Iris pigment epithelial cell (primary cell): ENCODE data around the gene BLTP3A.
A peak's percentile ranks its signal among the peaks of the same experiment; 100 is the strongest.
"Not testable (repeated sequence)": the region's sequence is repeated elsewhere in the genome, so short reads cannot be mapped to it uniquely, and the experiment has no call there.

Source experiments
- DNase-seq: peaks from one replicate; pipeline ENCODE4 v3.0.0-alpha.2; 2011; ENCODE audit warnings: low read depth

BLTP3A gene

GRCh38 chr6:34791701-34792604, at the start of gene BLTP3A:
Gene BLTP3A, plus strand, starts transcription at chr6:34792083. Its CDS starts 168 bp downstream, at chr6:34792251.
- peak; percentile 61 for DNase-seq

GRCh38 chr6:34742094-34742493, 49.8 kb upstream of the BLTP3A start:
- DNase-seq: no peak

- DNase-seq: no peak
Observed at GRCh38 chr6:34743625-34744293, 48.1 kb upstream of the BLTP3A start.

GRCh38 chr6:34744294-34744647, 47.6 kb upstream of the BLTP3A start:
- DNase-seq: not testable (repeated sequence)

GRCh38 chr6:34745277-34746103, 46.4 kb upstream of the BLTP3A start:
- DNase-seq: peak; percentile 73

- DNase-seq: no peak
Observed at GRCh38 chr6:34746104-34746846, 45.6 kb upstream of the BLTP3A start.

- DNase-seq: no peak
Observed at GRCh38 chr6:34748757-34749156, 43.1 kb upstream of the BLTP3A start.

GRCh38 chr6:34756513-34756856, 35.4 kb upstream of the BLTP3A start:
- DNase-seq: peak; percentile 34

GRCh38 chr6:34757687-34758274, 34.1 kb upstream of the BLTP3A start:
- no peak for DNase-seq

- no peak for DNase-seq
Observed at GRCh38 chr6:34760108-34760507, 31.8 kb upstream of the BLTP3A start.

- not testable (repeated sequence) for DNase-seq
Observed at GRCh38 chr6:34761681-34762080, 30.2 kb upstream of the BLTP3A start.

- DNase-seq: no peak
Observed at GRCh38 chr6:34768148-34768547, 23.7 kb upstream of the BLTP3A start.

- peak; percentile 86 for DNase-seq
Observed at GRCh38 chr6:34771727-34772126, 20.2 kb upstream of the BLTP3A start.

GRCh38 chr6:34772940-34773339, 18.9 kb upstream of the BLTP3A start:
- DNase-seq: no peak

GRCh38 chr6:34773916-34774315, 18.0 kb upstream of the BLTP3A start:
- no peak for DNase-seq

GRCh38 chr6:34774967-34775366, 16.9 kb upstream of the BLTP3A start:
- no peak for DNase-seq

- peak; percentile 70 for DNase-seq
Observed at GRCh38 chr6:34785375-34785774, 6.5 kb upstream of the BLTP3A start.

GRCh38 chr6:34787152-34787551, 4.7 kb upstream of the BLTP3A start:
- DNase-seq: not testable (repeated sequence)

- DNase-seq: no peak
Observed at GRCh38 chr6:34788111-34788510, 3.8 kb upstream of the BLTP3A start.

- DNase-seq: no peak
Observed at GRCh38 chr6:34791164-34791700, 651 bp upstream of the BLTP3A start.
